GM18870 (cell line): ENCODE measurements around the gene FBXW8.
"Not testable (repeated sequence)": the region's sequence is repeated elsewhere in the genome, so short reads cannot be mapped to it uniquely, and the experiment has no call there.

Experiments used
- ATAC-seq: cut with Tn5 transposase; IDR thresholded peaks from one replicate; pipeline ENCODE4 v1.9.1; 2021; ENCODE audit warnings: moderate library complexity; ENCODE audit not compliant: unreplicated experiment

The FBXW8 gene

DNA sequence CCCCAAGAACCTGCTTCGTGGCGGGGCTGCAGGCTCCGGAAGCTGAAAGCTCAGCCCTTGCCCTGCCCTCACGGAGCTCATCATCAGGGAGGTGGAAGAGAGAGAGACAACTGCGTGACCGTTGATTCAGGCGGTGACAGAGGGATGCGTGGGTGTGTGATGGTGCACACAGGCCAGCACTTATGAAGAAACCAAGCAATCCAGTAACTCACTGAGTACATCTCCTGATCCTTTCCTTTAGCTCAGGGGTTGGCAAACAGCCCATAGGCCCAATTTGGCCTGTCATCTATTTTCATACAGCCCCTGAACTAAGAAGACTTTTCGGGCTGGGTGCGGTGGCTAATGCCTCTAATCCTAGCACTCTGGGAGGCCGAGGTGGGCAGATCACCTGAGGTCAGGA, 138.5 kb downstream of the FBXW8 start:
- ATAC-seq, result no peak

DNA sequence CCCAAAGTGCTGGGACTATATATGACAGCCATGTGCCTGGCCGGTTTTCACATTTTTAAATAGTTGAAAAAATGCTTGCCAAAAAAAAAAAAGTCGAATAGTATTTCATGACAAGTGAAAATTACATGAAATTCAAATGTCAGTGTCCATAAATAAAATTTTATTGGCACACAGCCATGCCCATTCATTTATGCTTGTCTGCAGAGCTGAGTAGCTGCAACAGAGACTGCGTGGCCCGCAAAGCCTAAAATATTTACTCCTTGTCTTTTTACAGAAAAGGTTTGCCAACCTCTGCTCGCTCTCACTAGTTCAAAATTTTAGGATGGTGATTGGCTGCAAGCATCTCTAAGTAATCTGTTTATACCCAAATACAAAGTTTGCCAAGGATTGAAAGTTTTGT, 139.3 kb downstream of the FBXW8 start:
- ATAC-seq, result no peak

DNA sequence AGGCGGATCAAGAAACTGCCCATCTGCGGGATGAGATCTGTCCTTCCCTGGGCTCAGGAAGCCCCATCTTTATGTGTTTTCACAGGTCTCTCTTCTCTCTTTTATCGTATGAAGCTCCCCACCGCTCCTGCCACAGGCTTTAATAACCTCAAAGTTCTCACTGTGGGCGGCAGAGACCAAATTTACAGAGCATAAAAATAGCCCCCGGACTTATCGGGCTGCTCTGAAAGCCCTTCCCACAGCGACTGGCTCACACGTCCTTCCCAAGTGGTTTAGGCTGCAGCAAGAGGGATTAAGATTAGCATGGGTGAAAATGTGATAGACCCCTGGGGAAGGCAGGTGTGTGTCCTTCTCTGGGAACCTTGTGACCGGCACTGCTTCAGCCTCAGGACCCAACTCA, 140.6 kb downstream of the FBXW8 start:
- ATAC-seq, result no peak

DNA sequence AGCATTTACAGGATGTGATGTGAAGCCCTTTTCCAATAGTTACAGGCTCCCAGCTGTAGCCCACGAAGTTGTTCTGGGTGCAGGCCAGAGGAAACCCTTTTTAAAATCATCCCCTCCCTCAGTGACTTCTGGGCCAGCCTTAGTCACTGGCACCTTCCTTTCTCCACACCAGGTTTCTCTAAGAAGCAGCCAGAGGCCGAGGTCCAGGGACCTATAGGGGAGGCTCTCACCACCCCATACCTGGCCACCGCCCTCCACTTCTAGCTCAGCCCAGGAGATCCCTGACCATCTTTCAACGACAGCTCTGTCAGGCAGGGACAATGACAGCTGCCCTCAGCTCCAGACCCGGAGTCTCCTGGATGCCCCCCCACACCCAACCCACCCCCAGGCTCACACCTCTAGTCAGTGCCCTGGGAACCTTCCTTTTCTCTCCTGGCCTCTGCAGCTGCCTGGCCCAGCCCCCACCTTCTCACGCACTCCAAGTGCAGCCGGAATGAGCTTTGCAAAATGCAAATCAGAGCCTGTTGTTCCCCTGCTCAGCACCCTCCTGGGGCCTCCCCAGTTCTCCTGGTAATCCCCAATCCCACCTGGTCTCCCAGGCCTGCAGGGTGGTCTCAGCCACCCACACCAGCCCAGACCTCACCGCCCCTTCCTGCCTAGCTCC, 141.8 kb downstream of the FBXW8 start:
- no peak for ATAC-seq

DNA sequence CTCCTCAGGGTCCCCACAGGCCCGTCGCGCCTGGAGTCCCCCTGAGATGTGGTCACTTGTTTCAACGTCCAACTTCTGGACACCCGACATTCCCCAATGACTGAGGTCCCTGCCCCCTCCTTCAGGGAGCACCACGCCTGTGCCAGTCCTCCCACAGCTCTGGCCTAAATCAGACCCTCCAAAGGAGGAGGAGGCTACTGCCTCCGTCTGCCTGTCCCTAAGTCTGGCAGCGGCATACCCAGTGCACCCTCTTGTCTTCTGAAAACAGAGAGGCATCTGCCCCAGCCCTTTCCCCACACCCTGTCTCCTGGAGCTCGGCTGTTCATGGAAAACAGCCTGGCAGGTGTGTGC, 142.3 kb downstream of the FBXW8 start:
- no peak for ATAC-seq

DNA sequence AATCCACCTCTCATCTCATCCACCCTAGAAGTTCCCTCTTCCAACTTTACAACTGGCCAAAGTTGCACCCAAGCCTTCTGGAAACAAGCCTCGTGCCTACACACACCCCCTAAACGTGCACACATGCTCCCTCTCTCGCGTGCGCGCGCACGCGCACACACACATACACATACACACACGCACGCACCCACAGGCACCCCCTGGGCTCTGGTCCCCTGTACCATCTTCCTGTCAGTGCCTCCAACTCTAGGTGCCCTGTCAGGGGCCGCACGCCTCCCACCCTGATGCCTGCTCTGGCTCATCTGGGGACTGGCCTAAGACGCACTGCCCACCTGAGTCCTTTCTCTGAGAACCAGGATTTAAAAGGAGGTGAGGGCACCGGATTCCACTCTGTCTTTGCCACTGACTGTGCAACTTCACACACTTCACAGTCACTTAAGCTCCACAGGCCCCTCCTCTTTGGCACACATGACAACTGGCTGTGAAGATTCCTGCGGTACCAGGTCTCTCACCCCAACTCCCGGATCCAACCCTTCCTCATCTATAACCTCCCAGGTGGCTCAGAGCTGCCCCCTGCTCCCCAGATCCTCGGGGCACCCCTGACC, 142.9 kb downstream of the FBXW8 start:
- no peak for ATAC-seq

DNA sequence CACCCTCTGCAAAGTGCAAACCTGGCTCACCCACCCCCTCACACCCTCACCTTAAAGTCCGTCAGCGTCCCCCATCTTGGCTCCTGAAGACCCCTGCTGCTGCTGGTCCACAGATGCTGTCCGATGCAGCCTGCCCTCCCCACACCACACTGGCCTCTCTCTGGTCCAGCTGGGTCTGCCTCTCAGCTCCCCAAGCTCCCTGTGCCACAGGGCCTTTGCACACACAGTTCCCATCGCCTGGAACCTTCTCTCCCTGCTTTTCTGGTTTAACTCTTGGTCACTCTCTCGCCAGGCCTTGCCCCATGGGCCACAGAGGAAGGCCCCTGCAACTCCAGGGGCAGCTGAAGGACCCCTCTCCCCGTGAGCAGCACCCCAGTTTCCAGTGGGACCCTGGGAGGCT, 143.5 kb downstream of the FBXW8 start:
- no peak for ATAC-seq

DNA sequence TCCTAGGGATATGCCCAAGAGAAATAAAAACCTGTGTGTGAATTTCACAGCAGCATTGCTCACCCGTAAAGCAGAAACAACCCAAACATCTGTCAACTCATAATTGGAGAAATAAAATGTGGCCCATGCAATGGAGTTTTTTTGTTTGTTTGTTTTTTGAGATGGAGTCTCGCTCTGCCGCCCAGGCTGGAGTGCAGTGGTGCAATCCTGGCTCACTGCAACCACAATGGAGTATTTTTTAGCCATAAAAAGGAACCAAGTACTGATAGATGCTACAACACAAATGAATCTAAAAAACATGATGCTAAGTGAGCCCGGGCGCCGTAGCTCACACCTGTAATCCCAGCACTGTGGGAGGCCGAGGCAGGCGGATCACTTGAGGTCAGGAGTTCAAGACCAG, 146.9 kb downstream of the FBXW8 start:
- not testable (repeated sequence) for ATAC-seq

DNA sequence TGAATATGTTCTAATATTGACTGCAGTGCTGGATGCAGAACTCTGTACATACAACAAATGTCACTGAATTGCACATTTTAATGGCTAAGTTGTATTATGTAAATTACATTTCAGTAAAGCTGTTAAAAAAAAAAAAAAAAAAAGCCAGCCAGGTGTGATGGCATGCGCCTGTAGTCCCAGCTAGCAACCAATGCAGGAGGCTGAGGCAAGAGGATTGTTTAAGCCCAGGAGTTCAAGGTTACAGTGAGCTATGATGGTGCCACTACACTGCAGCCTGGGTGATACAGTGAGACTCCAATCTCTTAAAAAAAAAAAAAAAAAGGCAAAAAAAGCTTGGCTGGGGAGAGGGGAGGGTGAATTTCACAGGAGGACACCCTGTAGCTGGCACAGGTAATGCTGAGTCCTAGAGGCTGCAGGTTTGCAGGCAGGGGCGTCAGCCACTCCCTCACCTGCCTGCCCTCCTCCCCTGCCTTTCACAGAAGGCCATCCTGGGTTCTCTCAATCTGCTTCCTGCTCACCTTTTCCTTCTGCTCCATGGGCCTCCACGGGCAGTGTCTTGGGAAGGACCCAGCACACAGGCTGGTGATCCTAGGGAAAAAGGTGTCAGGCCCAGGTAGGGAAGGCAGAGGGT, 147.8 kb downstream of the FBXW8 start:
- no peak for ATAC-seq

DNA sequence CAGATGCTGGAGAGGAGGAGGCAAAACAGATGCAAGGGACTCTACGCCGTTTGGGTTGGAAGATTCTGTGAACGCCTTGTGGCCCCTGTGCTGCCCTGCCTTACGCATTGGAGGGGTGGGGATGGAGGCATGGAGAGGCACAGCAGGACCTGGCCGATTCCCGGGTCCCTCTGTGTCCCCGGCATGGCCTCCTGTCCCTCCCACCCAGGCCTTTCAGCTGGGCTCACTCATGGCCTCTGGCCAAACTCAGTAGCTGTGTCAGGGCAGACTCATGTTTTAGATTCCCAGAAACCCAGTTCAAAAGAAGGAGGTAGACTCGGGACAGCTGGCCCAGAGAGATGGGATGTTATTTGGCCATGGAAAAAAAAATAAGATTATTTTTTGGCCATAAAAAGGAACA, 148.4 kb downstream of the FBXW8 start:
- no peak for ATAC-seq

DNA sequence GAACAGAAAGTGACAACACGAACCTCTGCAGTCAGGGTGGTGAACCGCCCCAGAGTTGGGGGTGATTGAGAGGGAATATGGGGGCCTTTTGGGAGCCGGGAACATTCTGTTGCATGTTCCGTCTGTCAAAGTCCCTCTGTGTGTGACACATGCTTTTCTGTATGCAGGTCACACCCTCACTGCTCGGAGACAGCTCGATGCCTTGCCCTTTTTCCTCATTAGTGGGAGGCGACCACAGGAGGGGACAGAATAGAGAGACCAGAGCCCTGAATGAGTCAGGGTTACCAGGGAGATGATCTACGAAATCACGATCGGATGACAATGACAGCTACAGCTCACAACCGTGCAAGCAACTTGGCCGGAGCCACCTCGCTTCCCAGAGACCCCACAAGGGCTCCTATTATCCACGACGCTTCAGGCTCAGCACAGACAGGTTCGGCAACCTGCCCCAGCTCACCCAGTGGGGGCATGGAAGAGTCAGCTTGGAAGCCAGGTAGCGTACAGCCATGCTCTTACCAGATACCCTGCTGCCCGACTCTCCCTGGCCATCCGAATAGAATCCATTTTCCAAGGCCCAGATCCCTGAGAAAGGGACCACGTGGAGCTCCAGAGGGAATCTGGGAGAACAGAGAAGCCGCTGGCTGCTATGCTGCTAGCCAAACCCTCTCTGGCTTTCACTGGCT, 149.6 kb downstream of the FBXW8 start:
- ATAC-seq, result no peak

DNA sequence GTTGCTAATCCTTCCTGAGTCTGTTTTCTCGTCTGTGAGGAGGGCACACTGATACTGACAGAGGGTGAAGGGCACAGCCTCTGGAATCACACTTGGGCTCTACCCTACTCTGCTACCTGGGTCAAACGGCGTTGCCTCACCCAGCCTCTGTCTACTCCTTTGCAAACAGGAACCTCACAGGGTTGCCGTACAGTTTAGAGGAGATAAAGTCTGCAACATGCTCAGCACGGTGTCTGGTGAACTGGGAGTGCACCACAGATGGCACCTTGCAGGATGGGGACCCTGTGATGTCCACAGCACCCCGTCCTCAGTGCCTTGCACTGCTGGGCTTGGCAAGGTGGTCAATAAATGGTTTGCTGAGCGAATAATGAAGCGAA, 150.2 kb downstream of the FBXW8 start:
- ATAC-seq, result no peak

DNA sequence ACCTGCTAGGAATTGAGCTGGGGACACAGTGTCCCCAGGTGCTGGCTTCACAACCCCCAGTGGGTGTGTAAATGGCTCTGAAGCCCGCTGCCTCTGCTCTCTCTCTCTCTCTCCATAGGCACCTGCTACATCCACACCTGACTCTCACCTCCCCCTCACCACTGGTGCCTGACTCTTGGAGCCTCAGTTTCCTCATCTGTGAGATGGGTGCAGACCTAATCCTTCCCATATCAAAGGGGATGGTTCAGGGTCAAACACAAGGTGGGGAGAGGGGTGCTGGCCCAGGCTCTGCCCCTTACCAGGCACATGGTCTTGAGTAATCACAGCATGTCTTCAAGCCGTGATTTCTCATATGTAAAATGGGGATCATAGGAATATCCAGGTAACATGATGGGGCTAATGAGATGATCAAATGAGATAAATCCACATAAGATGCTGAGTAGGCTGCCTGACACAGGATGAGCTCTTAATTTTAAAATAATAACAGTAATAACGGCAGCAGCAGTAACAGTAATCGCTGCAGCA, 150.9 kb downstream of the FBXW8 start:
- no peak for ATAC-seq

DNA sequence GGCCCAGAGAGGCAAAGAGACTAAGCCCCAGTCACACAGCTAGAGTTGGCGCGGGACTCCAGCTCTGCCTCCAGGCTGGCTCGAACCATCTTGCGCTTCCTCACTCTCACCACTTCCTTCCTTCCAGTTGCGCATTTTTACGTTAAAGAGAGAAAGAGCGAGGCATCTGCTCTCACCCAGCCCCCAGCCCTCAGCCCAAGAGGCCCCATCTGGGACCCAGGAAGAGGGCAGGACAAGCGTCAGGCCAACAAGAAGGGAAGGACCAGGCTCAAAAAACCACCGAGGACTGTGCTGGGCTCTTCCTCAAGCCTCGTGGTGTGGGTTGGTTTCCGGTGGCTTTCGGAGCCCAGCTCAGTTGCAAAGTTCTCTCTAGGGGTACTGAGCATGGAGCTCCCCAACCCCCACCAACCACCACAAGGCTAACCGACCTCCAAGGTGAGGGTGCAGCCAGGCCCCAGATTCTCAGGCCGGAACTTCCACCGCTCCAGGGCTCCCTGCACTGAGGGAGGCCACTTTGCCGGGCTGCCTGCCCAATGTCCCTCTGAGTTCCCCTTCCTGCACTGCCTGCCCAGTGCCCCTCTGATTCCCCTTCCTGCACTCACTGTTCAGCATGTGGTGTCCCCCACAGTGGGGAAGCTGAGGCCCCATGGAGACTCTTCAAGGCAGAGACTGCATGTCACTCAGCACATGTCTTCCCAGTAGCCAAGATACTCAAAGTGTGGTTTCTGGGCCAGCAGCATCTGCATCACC, 152.6 kb downstream of the FBXW8 start:
- no peak for ATAC-seq

DNA sequence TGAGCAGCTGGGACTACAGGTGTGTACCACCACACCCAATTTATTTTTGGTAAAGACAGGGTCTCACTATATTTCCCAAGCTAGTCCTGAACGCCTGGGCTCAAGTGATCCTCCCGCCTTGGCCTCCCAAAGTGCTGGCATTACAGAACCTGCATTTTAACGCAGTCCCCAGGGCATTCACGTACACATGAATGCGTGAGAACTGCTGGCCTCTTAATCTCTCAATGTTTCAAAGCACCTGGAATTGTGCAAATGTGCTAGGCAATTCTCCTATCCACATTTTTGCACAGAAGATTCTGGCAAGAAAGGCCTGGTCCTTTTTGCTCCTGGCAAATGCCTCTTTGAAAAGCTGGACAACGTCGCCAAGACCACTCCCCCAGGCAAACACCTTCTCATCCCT, 153.3 kb downstream of the FBXW8 start:
- ATAC-seq, result no peak

DNA sequence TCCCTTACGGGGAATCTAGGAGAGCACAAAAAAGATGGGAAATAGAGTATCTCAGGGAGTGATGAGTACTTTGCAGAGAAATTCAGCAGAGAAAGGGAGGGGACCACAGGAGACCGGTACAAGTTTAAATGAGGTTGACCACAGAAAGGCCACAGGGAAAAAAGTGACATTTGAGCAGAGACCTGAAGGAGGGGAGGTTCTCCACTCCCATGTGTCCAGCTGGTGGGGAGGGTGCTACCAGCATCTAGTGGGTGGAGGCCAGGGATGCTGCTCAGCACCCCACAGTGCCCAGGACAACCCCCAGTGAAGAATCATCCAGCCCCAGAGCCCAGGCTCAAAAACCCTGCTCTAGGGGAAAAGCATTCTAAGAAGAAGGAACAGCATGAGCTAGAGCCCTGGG, 153.8 kb downstream of the FBXW8 start:
- no peak for ATAC-seq

DNA sequence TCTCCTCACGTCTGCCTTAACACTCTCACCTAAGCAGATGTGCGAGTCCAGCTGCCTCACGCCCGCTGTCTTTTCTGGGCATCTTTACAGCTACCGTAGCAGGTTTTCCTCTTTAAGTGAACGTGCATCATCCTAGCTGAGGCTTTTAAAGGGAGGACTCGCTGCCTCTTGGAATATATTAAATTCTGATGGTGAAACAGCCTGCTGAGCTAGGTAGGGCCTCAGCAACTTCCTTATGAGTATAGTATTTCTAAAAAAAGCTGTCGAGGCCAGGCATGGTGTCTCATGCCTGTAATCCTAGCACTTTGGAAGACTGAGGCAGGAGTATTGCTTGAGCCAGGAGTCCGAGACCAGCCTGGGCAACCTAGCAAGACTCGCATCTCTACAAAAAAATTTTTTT, 156.3 kb downstream of the FBXW8 start:
- no peak for ATAC-seq

DNA sequence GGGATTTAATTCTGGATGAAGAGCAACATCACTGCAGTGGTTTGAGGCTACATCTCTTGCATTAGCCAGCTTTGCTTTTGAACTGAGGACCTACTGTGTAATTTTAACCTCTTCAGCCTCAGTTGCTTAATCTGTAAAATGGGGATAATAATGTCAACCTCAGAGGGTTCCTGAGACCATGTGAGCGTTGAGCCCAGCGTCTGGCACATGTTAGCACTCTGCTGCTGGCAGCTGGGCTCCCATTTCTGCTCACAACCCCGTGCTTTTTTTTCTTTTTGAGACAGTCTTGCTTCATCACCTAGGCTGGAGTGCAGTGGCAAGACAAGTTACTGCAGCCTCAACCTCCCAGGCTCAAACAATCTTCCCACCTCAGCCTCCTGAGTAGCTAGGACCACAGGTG, 156.9 kb downstream of the FBXW8 start:
- ATAC-seq, result no peak

DNA sequence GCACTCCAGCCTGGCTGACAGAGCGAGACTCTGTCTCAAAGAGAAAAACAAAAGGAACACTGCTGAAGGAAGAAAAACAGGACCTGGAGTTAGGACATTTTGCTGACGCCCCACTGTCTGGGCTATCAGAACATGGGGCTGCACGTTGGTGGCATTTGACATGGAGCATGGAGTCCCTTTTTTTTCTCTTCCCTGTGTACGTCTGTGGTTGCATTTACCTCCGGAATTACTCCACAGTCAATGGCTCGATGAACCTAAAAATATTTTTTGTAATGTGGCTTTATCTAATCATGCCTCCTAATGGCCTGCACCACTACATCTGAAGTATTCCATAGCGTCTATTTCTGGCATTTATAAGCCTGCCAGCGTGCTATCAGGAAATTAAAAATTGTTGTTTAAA, 157.7 kb downstream of the FBXW8 start:
- ATAC-seq, result no peak

DNA sequence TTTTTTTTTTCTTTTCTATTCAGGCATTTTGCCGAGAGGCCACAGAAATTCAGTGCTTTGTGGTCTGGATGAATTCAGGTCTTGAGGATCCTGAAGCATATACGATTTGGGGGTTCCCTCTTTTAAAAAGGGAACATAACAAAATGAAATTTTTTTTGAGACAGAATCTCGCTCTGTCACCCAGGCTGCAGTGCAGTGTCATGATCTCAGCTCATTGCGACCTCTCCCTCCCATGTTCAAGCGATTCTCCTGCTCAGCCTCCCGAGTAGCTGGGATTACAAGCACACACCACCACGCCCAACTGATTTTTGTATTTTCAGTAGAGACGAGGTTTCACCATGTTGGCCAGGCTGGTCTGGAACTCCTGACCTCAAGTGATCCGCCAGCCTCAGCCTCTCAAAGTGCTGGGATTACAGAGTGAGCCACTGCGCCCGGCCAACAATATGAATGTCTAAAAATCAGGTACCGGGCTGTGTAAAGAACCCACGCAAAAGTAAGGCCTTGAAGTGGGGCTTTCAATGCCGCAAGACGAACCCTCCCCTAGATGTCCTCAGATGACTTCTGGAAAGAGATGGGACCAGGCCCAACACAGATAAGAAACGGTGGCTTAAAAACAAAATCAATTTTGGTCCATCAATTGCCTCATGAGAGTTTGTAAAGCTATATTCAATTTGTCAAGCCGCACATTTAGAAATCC, 158.5 kb downstream of the FBXW8 start:
- no peak for ATAC-seq
